Adrenal gland (tissue), 12 donors: ENCODE measurements around the gene TMEM244. TPM values are rescaled to one million over a fixed set of nuclear protein-coding genes. Genes with fewer than 3 reads are reported as not detected.

Source experiments
- DNase-seq, 7 donors: peaks; one replicate each; pipeline ENCODE4 v3.0.0-alpha.2; 2019 to 2020
- H3K27ac ChIP-seq, 5 donors: fragments of 200-600 bp; sonication (generic) in 4 of 5; 1 replicate in 3 of 5; 2 replicates in 2 of 5; pipeline versions ENCODE4 v1.5.1 to v1.8.0; 2016 to 2020; ENCODE audit warnings: mild to moderate bottlenecking in 1 of 5
- H3K27me3 ChIP-seq: fragments of 200-600 bp; 2 replicates; pipeline ENCODE4 v1.8.0; 2021
- H3K36me3 ChIP-seq, 2 donors: fragments of 200-600 bp; replicated peaks in 1 of 2; 1 replicate in 1 of 2; 2 replicates in 1 of 2; pipeline versions ENCODE4 v1.5.1 to v1.8.0; 2018 to 2022
- H3K4me1 ChIP-seq, 2 donors: fragments of 200-600 bp; replicated peaks in 1 of 2; 1 replicate in 1 of 2; 2 replicates in 1 of 2; pipeline versions ENCODE4 v1.5.1 to v1.8.0; 2018 to 2021
- H3K4me3 ChIP-seq, 4 donors: fragments of 200-600 bp; sonication (generic) in 3 of 4; one replicate each; pipeline ENCODE4 v1.5.1; 2016 to 2018
- H3K9me3 ChIP-seq, 3 donors: fragments of 200-600 bp; sonication (generic) in 1 of 3; replicated peaks in 1 of 3; 1 replicate in 2 of 3; 2 replicates in 1 of 3; pipeline versions ENCODE4 v1.5.1 to v1.8.0; 2016 to 2021
- CTCF ChIP-seq, 6 experiments: fragments of 450-650 bp in 4 of 6; fragments of 200-600 bp in 2 of 6; sonication (generic) in 1 of 6; IDR thresholded peaks; 1 replicate in 5 of 6; 2 replicates in 1 of 6; pipeline versions ENCODE4 v1.5.1 to v1.8.0; 2016 to 2021; ENCODE audit warnings: antibody characterized with exemption in 6 of 6, mild to moderate bottlenecking in 2 of 6, moderate library complexity in 1 of 6
- POLR2A ChIP-seq, 2 donors: fragments of 450-650 bp; IDR thresholded peaks; one replicate each; pipeline ENCODE4 v1.6.1; 2017; ENCODE audit warnings: antibody characterized with exemption in 2 of 2, mild to moderate bottlenecking in 2 of 2, moderate library complexity in 1 of 2
- WGBS, 4 donors: extraction: QIAGEN DNeasy Blood & Tissue Kit in 2 of 4; methylation state at CpG; one replicate each; pipeline versions ENCODE4 v1.1.5 to v1.1.7; 2013 to 2017; 5-methylcytosine and 5-hydroxymethylcytosine counted together
- intact Hi-C, 2 donors: fragments of 100-400 bp; cut with DNase I; formaldehyde crosslinking; loops; one replicate each; pipeline versions ENCODE4 v1.14.1 to v1.15.0; 2022 to 2023
- polyA plus RNA-seq, 3 donors: library from polyadenylated mRNA; stranded (reverse); fragments of 200-250 nt in 2 of 3; fragments of 350-450 nt in 1 of 3; fragmentation: Illumina TruSeq in 1 of 3; extraction: RNeasy Lipid Tissue Mini Kit (QIAGEN cat#74804) in 1 of 3; gene quantifications; one replicate each; pipeline ENCODE4 v1.2.3, GENCODE V29; 2013 to 2014
- total RNA-seq, 9 donors: library from RNA; depleted of rRNA in 4 of 9; stranded (reverse); fragments of >200 nt in 4 of 9; fragments of 120-200 nt in 1 of 9; fragmentation: NEBNext Ultra II Directional in 1 of 9; extraction: Animal tissue kit (Norgen Biotek cat#: 25700) in 1 of 9; gene quantifications; one replicate each; pipeline versions ENCODE4 v1.1.0 to v1.2.4, GENCODE V29; 2013 to 2023
- donor health status: healthy with polysubstance abuse.
- donor health status: Bipolar disorder and iron deficiency.
- donor health status: DM: yes; HTN: yes; CAD: no.
- donor health status: DM: no; HTN: no; CAD: no.
- donor health status: DM: no; HTN: no; CAD: no.
- donor health status: DM: yes; HTN: yes; CAD: no.

TMEM244 gene
- total and polyA plus RNA-seq, 12 donors, result not detected

- no peak overlapping the region for H3K4me3 ChIP-seq
- no peak overlapping the region for H3K27ac ChIP-seq
- intact Hi-C loops, result no loop called here
- WGBS, 4 donors, result 44 to 56% (median 47%) methylated on average over 6 of the region's 6 CpGs
- no peak for DNase-seq
- H3K36me3 ChIP-seq, result no peaks in the 10 kb centered on the region
- H3K27me3 ChIP-seq, result peaks cover 10% of the 10 kb centered on the region
- H3K4me1 ChIP-seq, result no peaks in the 10 kb centered on the region
- TF ChIP-seq POLR2A (IDR thresholded peaks at IDR 0.05) (no peak), CTCF (IDR thresholded peaks at IDR 0.05) (no peak)
- no peaks in the 10 kb centered on the region for H3K9me3 ChIP-seq
Measured at GRCh38 chr6:129875610-129876520, 14.8 kb upstream of the TMEM244 start.

- Histone ChIP-seq H3K9me3 (no peaks in the 10 kb centered on the region), H3K4me1 (no peaks in the 10 kb centered on the region), H3K4me3 (no peak overlapping the region), H3K27ac (no peak overlapping the region), H3K27me3 (peaks cover 10% of the 10 kb centered on the region), H3K36me3 (no peaks in the 10 kb centered on the region)
- no peak for DNase-seq
- no peak for TF ChIP-seq POLR2A (IDR thresholded peaks at IDR 0.05)
- intact Hi-C loops, result no loop called here
Measured at GRCh38 chr6:129874837-129875236, 13.7 kb upstream of the TMEM244 start.

GRCh38 chr6:129872586-129872985 is 11.5 kb upstream of the TMEM244 start:
- TF ChIP-seq CTCF (IDR thresholded peaks at IDR 0.05), result no peak
- TF ChIP-seq POLR2A (IDR thresholded peaks at IDR 0.05), result no peak
- Histone ChIP-seq H3K36me3 (no peaks in the 10 kb centered on the region), H3K27ac (no peak overlapping the region), H3K27me3 (peaks cover 10% of the 10 kb centered on the region), H3K4me3 (no peak overlapping the region), H3K9me3 (no peaks in the 10 kb centered on the region), H3K4me1 (no peaks in the 10 kb centered on the region)
- intact Hi-C loops, result no loop called here
- WGBS, 4 donors, result 44 to 79% (median 72%) methylated on average over 2 of the region's 2 CpGs
- DNase-seq, result no peak

GRCh38 chr6:129871221-129871620 is 10.1 kb upstream of the TMEM244 start:
- H3K27ac ChIP-seq, result no peak overlapping the region
- H3K4me3 ChIP-seq, result no peak overlapping the region
- H3K9me3 ChIP-seq, result no peaks in the 10 kb centered on the region
- 48 to 51% (median 49%) methylated on average over 3 of the region's 3 CpGs for WGBS, 4 donors
- H3K36me3 ChIP-seq, result no peaks in the 10 kb centered on the region
- H3K4me1 ChIP-seq, result no peaks in the 10 kb centered on the region
- no peak for TF ChIP-seq CTCF (IDR thresholded peaks at IDR 0.05)
- TF ChIP-seq POLR2A (IDR thresholded peaks at IDR 0.05), result no peak
- DNase-seq, result no peak
- peaks cover 10% of the 10 kb centered on the region for H3K27me3 ChIP-seq
- intact Hi-C loops, result no loop called here

- no peak for DNase-seq
- no peak overlapping the region for H3K4me3 ChIP-seq
- TF ChIP-seq POLR2A (IDR thresholded peaks at IDR 0.05) (no peak), CTCF (IDR thresholded peaks at IDR 0.05) (no peak)
- no peak overlapping the region for H3K27ac ChIP-seq
- H3K36me3 ChIP-seq, result no peaks in the 10 kb centered on the region
- H3K27me3 ChIP-seq, result peaks cover 6% of the 10 kb centered on the region
- no peaks in the 10 kb centered on the region for H3K4me1 ChIP-seq
- intact Hi-C loops, result no loop called here
- H3K9me3 ChIP-seq, result no peaks in the 10 kb centered on the region
Measured at GRCh38 chr6:129867403-129867802, 6.3 kb upstream of the TMEM244 start.
